HG02759 (cell line): Measurements from ENCODE around the gene PCBP3.
"Not testable (repeated sequence)": the region's sequence is repeated elsewhere in the genome, so short reads cannot be mapped to it uniquely, and the experiment has no call there.

Experiments used
- ATAC-seq: cut with Tn5 transposase; IDR thresholded peaks from one replicate; pipeline ENCODE4 v1.9.1; 2021; ENCODE audit warnings: mild to moderate bottlenecking, moderate library complexity; ENCODE audit not compliant: unreplicated experiment

PCBP3 gene

DNA sequence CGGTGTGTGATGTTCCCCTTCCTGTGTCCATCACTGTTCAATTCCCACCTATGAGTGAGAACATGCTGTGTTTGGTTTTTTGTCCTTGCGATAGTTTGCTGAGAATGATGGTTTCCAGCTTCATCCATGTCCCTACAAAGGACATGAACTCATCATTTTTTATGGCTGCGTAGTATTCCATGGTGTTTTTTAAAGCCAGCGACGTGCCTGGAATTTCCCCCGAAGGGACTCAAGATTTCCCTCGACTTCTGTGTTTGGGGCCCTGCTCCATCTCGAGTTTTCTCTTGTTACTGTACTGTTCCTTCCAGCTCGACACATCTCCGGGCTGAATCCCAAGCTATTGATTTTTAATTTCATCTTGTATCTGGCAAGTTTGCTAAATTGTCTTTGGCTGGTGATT is 309.0 kb downstream of the PCBP3 start:
- ATAC-seq: not testable (repeated sequence)

GRCh38 chr21:45952974-45953373 is 309.4 kb downstream of the PCBP3 start:
- no peak for ATAC-seq

- no peak for ATAC-seq
These were observed 310.7 kb downstream of the PCBP3 start for GRCh38 chr21:45954261-45954660.

GRCh38 chr21:45954921-45955320 is 311.4 kb downstream of the PCBP3 start:
- no peak for ATAC-seq

GRCh38 chr21:45957551-45957950 is 314.0 kb downstream of the PCBP3 start:
- ATAC-seq: no peak

DNA sequence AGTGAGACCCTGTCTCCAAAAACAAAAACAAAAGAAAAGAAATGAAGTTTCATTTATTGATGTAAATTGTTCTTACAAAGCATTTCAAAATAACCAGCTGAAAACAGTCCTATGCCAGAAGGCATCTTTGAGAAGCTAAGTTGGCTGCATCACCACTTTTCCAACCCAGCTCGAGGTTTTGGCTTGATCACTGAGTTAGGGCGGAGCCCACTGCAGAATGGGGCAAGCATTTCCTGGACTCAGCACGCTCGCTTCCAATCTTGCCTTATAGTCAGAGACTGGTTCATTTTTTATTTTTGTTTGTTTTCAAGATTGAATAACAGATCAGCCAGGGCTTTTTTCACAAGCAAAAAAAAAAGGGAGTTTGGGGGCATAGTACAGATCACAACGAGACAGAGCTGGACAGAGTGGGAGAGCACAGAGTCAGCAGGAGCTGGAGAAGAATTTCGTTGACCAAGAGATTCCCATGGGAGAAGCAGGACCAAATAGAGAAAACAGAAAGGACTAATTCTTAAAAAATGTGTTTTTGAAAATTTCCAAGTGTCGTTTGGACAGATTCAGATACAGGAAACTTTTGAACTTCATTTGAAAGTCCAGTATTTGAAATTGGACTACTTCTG is 314.6 kb downstream of the PCBP3 start:
- no peak for ATAC-seq

DNA sequence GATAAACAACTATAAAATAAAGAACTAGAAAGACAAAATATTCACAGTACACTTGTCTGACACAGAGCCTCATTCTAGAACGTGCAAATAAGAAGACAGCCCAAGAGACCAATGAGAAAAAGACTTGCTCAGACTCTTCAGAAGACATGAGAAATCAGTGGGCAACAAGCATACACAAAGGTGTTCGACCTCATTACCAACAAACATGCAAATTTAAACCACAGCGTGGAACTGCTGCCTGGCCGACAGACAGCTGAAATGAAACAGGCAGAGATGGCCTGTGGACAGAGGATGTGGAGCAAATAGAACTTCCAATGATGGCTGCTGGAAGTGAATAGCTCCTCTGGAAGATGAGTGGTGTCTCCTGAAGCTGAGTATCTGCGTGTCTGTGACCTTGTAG is 315.7 kb downstream of the PCBP3 start:
- no peak for ATAC-seq

GRCh38 chr21:45959779-45960390 is 316.4 kb downstream of the PCBP3 start:
- no peak for ATAC-seq

GRCh38 chr21:45961408-45961807 is 317.9 kb downstream of the PCBP3 start:
- not testable (repeated sequence) for ATAC-seq

DNA sequence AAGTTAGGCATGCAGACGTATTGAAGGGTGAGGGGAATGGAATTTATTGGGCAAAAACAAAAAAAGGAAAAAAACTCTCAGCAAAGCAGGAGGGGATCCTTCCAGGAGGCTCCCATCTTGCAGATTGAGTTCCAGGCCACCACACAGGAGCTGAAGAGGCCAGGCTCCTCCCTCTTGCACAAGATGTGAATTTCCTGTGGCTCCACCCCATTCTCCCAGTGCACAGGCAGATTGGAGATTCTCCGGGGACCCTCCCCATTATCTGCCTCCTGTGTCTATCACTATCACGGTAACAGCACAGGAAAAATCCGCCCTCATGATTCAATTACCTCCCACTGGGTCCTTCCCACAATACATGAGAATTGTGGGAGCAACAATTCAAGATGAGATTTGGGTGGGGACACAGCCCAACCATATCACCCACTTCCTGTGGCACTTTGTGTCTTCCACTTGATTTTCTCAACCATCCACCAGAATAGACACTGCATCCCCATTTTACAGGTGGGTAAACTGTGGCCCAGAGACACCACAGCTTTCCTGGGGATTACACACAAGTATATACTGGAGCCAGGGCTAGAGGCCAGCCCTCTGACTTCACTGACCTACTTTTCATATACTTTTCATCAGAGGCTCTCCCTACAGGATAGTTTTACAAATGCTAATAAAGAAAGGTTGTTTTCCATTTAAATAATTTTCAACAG is 319.2 kb downstream of the PCBP3 start:
- ATAC-seq: no peak

GRCh38 chr21:45963232-45963570 is 319.7 kb downstream of the PCBP3 start:
- no peak for ATAC-seq

- no peak for ATAC-seq
These were observed 321.1 kb downstream of the PCBP3 start for GRCh38 chr21:45964649-45965048.

GRCh38 chr21:45965084-45965809 is 321.7 kb downstream of the PCBP3 start:
- ATAC-seq: no peak

DNA sequence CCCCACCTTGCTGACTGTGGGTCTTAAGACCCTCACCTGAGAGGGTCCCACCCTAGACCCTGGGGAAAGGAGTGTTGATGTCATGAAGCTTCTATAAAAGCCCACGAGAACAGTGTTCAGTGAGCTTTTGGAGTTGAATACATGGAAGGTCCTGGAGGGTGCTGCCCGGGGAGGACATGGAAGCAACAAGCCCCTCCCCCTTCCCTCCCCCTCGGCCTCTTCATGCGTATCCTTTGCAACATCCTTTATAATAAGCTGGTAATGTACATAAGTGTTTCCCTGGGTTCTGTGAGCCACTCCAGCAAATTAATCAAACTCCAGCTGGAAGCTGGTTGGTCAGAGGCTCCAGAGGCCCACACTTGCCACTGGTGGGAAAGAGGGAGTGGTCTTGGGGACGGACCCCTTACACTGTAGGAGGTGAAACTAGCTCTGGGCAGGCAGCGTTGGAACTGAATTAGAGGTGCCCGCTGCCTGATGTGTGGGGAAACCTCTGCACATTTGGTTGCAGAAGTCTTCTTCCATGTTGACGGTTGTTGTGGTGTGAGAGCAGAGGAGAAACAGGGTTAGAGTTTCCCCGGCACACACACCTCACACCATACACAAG is 323.4 kb downstream of the PCBP3 start:
- ATAC-seq: no peak

DNA sequence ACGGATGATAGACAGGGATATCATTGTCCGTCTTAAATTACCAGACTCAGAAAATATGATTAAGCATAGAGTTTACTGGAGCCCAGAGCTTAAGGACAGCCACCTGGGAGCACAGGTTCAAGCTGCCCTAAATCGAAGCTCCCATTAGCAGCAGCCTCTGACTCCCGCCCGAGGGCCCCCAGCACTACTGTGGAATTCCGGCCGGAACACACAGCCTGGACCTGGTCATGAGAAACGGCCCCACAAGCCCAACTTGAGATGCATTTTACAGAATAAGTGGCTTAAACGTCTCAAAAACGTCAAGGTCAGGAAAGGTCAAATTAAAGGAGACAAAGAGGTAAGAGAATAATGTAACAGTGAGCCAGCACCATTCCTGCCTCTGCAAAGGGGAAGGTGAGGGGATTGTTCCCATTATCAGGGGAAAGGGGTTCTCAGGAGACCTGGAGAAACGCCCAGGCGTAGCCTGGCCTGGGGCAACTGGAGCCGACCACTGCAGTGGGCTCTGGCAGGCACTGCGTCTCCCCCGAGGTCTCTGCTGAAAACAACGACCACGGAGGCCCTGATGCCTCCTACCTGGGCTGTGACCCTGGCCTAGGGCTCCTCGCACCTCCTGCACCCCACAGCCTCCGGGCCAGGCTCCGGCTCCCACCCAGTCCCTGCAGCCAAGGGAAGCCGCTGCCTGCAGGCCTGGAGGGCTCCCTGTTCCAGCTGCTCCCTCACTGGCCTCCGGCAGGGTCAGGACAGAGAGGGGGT is 326.6 kb downstream of the PCBP3 start:
- no peak for ATAC-seq

GRCh38 chr21:45970674-45971615 is 327.4 kb downstream of the PCBP3 start:
- no peak for ATAC-seq

- ATAC-seq: no peak
These were observed 328.3 kb downstream of the PCBP3 start for GRCh38 chr21:45971616-45972352.

DNA sequence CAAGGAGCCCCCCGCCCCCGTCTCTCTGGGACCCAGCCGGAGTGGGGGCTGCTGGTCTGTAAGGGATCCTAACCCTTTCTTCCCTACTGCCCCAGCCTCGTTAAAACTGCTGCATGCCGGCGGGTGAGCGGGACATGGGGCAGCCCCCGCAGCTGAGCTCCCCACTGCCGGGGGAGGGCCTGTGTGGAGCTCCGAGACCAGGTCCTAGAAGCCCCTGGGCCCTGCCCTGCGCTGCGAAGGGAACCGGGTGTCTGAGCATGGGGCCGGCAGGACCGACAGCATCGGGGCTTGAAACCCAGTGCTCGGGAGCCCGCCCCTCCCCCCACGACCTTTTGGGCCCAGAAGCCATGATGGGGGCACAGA is 328.8 kb downstream of the PCBP3 start:
- no peak for ATAC-seq
